Nephron progenitor cell (in vitro differentiated cells): Measurements from ENCODE around the gene HACD2.

Experiments used
- DNase-seq: peaks from one replicate; pipeline ENCODE4 v3.0.0; 2021
- H3K27ac Mint-ChIP-seq: 2 replicates; pipeline ENCODE4 v1.8.0; 2021; ENCODE audit warnings: mild to moderate bottlenecking, moderate library complexity, mixed read lengths
- H3K27me3 Mint-ChIP-seq: 2 replicates; pipeline ENCODE4 v1.8.0; 2021; ENCODE audit warnings: mild to moderate bottlenecking, low read depth, mixed read lengths; ENCODE audit not compliant: poor library complexity
- H3K36me3 Mint-ChIP-seq: 2 replicates; pipeline ENCODE4 v1.8.0; 2021; ENCODE audit warnings: low read depth, mixed read lengths
- H3K4me1 Mint-ChIP-seq: 2 replicates; pipeline ENCODE4 v1.8.0; 2021; ENCODE audit warnings: mixed read lengths
- H3K4me3 Mint-ChIP-seq: 2 replicates; pipeline ENCODE4 v1.8.0; 2021; ENCODE audit warnings: mild to moderate bottlenecking, moderate library complexity, mixed read lengths
- H3K9me3 Mint-ChIP-seq: 2 replicates; pipeline ENCODE4 v1.8.0; 2021; ENCODE audit warnings: mild to moderate bottlenecking, moderate library complexity, mixed read lengths
- CTCF ChIP-seq: fragments of 200-600 bp; sonication (generic); IDR thresholded peaks from 2 replicates; pipeline ENCODE4 v1.5.0; 2021; ENCODE audit warnings: antibody characterized with exemption

HACD2 gene

DNA sequence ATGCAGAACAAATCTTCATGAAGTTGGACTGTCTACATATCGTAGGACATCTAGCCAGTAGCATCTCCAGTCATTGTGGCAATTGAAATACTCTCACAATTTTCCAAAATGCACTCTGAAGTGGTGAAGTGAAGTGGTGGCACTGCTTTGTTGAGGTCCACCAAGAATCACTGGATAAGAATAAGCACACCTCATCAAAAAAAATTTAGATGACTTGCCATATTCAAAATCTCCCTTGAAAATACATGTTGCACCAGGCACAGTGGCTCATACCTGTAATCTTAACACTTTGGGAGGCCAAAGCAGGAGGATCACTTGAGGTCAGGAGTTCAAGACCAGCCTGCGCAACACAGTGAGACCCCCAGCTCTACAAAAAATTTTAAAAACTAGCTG lies 12.9 kb downstream of the HACD2 start:
- no peak for DNase-seq
- no peak for TF ChIP-seq CTCF
- Mint-ChIP-seq H3K9me3 (no peaks in the 10 kb centered on the region), H3K27me3 (no peaks in the 10 kb centered on the region), H3K27ac (no peak overlapping the region), H3K4me1 (peaks cover 7% of the 10 kb centered on the region), H3K36me3 (peaks cover 23% of the 10 kb centered on the region), H3K4me3 (no peak overlapping the region)

DNA sequence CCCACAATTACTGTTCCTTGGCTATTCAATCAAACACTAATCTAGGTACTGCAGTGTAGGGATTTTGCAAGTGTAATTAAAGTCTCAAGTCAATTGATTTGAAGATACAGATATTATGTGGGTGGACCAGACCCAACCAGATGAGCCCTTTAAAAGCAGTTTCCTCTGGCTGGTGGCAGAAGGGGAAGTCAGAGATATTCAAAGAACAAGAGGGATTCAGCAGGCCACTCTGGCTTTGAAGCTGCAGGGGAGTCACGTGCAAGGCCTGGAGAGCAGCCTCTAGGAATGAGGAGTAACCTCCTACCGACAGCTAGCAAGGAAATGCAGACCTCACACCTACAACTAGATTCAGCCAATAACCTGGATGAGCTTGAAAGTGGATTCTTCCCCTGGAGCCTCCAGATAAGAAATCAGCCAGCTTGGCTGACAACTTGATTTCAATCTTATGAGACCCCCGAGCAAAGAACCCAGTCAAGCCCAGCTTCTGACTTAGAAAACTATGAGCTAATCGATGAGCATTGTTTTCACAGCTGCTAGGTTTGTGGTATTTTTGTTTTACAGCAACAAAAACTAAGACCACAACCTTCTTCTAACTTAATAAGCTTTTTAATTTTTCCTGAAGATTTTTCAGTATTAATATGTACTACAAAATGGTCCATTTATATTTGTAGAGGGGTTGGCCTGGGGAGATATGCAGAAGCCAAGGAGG lies 13.4 kb downstream of the HACD2 start:
- Mint-ChIP-seq H3K4me1 (peaks cover 7% of the 10 kb centered on the region), H3K27ac (peak overlapping the region; percentile 58), H3K9me3 (no peaks in the 10 kb centered on the region), H3K4me3 (no peak overlapping the region), H3K36me3 (peaks cover 19% of the 10 kb centered on the region), H3K27me3 (no peaks in the 10 kb centered on the region)
- no peak for TF ChIP-seq CTCF
- DNase-seq: no peak

DNA sequence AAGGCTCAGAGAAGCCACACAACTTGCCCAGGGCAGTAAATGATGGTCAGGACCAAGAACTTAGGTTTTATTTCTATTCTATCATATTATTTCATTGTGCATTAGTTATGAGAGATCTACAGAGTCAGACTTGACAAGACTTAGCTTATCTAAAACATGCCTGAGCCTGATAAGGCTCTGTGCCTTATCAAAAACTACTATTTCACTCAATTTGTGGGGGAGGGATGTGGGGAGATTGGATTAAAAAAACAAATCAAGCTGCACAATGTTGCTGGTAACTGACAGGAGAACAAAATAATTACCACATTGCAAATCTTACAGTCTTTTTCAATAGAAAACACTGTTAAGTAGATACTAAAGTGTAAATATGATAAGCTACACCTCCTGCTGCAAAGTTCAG lies 16.0 kb downstream of the HACD2 start:
- H3K4me1 Mint-ChIP-seq: peaks cover 7% of the 10 kb centered on the region
- no peak overlapping the region for H3K27ac Mint-ChIP-seq
- peaks cover 19% of the 10 kb centered on the region for H3K36me3 Mint-ChIP-seq
- no peaks in the 10 kb centered on the region for H3K9me3 Mint-ChIP-seq
- no peak for DNase-seq
- no peak for TF ChIP-seq CTCF
- no peaks in the 10 kb centered on the region for H3K27me3 Mint-ChIP-seq
- H3K4me3 Mint-ChIP-seq: no peak overlapping the region

DNA sequence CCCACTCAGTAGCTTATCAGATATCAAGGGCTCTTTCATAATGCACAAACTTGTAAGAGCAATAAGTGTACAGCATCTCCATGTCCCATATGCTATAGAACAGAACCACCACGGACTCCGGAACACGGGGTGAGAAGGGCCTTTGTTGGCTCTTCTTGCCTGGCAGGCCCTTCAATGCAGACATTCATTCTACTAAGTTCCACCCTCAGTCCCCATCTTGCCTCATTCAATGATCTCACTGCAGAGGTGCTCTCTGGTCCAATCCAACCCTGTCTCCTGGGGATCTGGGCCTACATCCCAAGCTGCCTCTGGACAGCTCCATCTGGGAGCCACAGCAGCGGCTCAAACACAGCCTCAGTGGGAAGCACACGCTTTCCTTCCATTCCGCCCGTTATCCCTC lies 16.8 kb downstream of the HACD2 start:
- Mint-ChIP-seq H3K4me3 (no peak overlapping the region), H3K27me3 (no peaks in the 10 kb centered on the region), H3K9me3 (no peaks in the 10 kb centered on the region), H3K36me3 (peaks cover 19% of the 10 kb centered on the region), H3K4me1 (peaks cover 7% of the 10 kb centered on the region), H3K27ac (no peak overlapping the region)
- no peak for DNase-seq
- TF ChIP-seq CTCF: no peak

DNA sequence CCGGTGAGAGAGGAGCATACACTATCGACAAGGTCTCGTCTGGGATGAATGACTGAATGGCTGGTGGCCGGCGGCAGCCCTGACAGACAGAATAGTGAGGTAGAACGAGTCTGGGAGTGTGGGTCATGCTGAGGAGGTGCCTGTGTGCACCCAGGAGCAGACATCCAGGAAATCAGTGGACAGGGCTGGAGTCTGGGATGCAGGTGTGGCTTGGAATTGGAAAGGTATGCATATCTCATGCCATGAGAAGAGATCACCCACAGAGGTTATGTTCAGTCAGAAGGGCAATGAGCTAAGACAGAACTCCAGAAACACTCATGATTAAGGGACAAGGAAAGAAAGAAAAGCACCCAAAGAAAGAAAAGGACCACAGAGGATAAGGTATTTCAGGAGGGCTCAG lies 20.8 kb downstream of the HACD2 start:
- Mint-ChIP-seq H3K36me3 (peaks cover 19% of the 10 kb centered on the region), H3K4me3 (no peak overlapping the region), H3K27me3 (no peaks in the 10 kb centered on the region), H3K9me3 (no peaks in the 10 kb centered on the region), H3K4me1 (no peaks in the 10 kb centered on the region), H3K27ac (no peak overlapping the region)
- DNase-seq: no peak
- TF ChIP-seq CTCF: no peak

GRCh38 chr3:123562547-123562946 lies 22.3 kb downstream of the HACD2 start:
- peaks cover 10% of the 10 kb centered on the region for H3K36me3 Mint-ChIP-seq
- no peak for DNase-seq
- no peak overlapping the region for H3K4me3 Mint-ChIP-seq
- TF ChIP-seq CTCF: no peak
- no peaks in the 10 kb centered on the region for H3K4me1 Mint-ChIP-seq
- H3K9me3 Mint-ChIP-seq: no peaks in the 10 kb centered on the region
- no peaks in the 10 kb centered on the region for H3K27me3 Mint-ChIP-seq
- no peak overlapping the region for H3K27ac Mint-ChIP-seq
